WTC11 (cell line): Measurements from ENCODE around the gene OGDH.

ENCODE experiments used
- NFYB ChIP-seq: sonication (generic); formaldehyde crosslinking; conservative IDR thresholded peaks from 2 replicates; pipeline ENCODE4 v1.8.0; 2022; ENCODE audit warnings: low read depth, missing genetic modification reagents
- TF ChIP-seq, protein P1 (sequence below): sonication (generic); formaldehyde crosslinking; IDR thresholded peaks from 2 replicates; pipeline ENCODE4 v1.8.0; 2022; ENCODE audit warnings: mild to moderate bottlenecking, missing genetic modification reagents
- TF ChIP-seq, protein P2 (sequence below): fragments of 200-600 bp; IDR thresholded peaks from 2 replicates; pipeline ENCODE4 v1.8.0; 2022; ENCODE audit warnings: antibody characterized with exemption
- TF ChIP-seq, protein P3 (sequence below): sonication (generic); formaldehyde crosslinking; conservative IDR thresholded peaks from 2 replicates; pipeline ENCODE4 v1.8.1; 2022; ENCODE audit warnings: mild to moderate bottlenecking, missing genetic modification reagents

DNA sequence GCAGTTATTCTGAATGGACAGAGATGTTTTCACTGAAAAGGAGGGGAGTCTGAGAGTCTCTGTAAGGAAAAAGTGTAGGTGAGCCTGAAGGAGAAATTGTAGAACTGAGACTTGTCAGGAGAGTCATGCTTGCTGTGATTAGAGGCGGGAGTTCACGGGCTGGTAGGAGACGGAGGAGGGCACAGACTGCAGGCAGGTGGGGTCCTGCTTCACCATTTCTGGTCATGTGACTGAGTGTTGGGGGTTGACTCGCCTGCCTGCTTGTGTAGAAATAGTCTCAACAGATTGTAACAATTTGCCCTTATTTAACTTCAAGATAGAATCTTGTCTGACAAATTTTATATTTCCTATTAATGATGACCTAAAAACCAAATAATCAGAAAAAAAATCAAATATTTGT is 70.3 kb downstream of the OGDH start:
- TF ChIP-seq, protein P1, sequence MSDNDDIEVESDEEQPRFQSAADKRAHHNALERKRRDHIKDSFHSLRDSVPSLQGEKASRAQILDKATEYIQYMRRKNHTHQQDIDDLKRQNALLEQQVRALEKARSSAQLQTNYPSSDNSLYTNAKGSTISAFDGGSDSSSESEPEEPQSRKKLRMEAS (CRISPR knock-in tag): no peak
- TF ChIP-seq, protein P2, sequence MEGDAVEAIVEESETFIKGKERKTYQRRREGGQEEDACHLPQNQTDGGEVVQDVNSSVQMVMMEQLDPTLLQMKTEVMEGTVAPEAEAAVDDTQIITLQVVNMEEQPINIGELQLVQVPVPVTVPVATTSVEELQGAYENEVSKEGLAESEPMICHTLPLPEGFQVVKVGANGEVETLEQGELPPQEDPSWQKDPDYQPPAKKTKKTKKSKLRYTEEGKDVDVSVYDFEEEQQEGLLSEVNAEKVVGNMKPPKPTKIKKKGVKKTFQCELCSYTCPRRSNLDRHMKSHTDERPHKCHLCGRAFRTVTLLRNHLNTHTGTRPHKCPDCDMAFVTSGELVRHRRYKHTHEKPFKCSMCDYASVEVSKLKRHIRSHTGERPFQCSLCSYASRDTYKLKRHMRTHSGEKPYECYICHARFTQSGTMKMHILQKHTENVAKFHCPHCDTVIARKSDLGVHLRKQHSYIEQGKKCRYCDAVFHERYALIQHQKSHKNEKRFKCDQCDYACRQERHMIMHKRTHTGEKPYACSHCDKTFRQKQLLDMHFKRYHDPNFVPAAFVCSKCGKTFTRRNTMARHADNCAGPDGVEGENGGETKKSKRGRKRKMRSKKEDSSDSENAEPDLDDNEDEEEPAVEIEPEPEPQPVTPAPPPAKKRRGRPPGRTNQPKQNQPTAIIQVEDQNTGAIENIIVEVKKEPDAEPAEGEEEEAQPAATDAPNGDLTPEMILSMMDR: no peak
- no peak for TF ChIP-seq NFYB (CRISPR knock-in tag)
- TF ChIP-seq, protein P3, sequence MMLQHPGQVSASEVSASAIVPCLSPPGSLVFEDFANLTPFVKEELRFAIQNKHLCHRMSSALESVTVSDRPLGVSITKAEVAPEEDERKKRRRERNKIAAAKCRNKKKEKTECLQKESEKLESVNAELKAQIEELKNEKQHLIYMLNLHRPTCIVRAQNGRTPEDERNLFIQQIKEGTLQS (CRISPR knock-in tag): no peak
